ENCODE results near the gene MAP3K20. TPM values are rescaled to one million over a fixed set of nuclear protein-coding genes. Genes with fewer than 3 reads are reported as not detected.
"Not testable (repeated sequence)": the region's sequence is repeated elsewhere in the genome, so short reads cannot be mapped to it uniquely, and the experiment has no call there.

MAP3K20 gene
- total RNA-seq, 2 donors from 2014 or later, result 141 to 223 TPM

- H3K36me3 ChIP-seq, result no peaks in the 10 kb centered on the region
- peaks cover 0 to 31% of the 10 kb centered on the region in 2 donors for H3K4me1 ChIP-seq
- no peaks in the 10 kb centered on the region for H3K27me3 ChIP-seq
- H3K9me3 ChIP-seq, result peaks cover 0 to 6% of the 10 kb centered on the region in 2 donors
- DNase-seq (ENCODE audit: low spot score), result no peak
- H3K4me3 ChIP-seq, result no peak overlapping the region
- TF ChIP-seq CTCF (IDR thresholded peaks at IDR 0.05), result no peak
- no peak overlapping the region for H3K27ac ChIP-seq
Observed at GRCh38 chr2:173164396-173164795, 88.8 kb downstream of the MAP3K20 start.

GRCh38 chr2:173165443-173166238 lies 90.0 kb downstream of the MAP3K20 start:
- DNase-seq (ENCODE audit: low spot score), result no peak
- H3K9me3 ChIP-seq, result peaks cover 0 to 6% of the 10 kb centered on the region in 2 donors
- TF ChIP-seq CTCF (IDR thresholded peaks at IDR 0.05), result no peak
- no peak overlapping the region for H3K27ac ChIP-seq
- H3K4me1 ChIP-seq, result peaks cover 0 to 19% of the 10 kb centered on the region in 2 donors
- H3K36me3 ChIP-seq, result no peaks in the 10 kb centered on the region
- no peak overlapping the region for H3K4me3 ChIP-seq
- H3K27me3 ChIP-seq, result no peaks in the 10 kb centered on the region

- Histone ChIP-seq H3K4me3 (no peak overlapping the region), H3K27me3 (no peaks in the 10 kb centered on the region), H3K36me3 (no peaks in the 10 kb centered on the region), H3K9me3 (no peaks in the 10 kb centered on the region), H3K27ac (no peak overlapping the region), H3K4me1 (peaks cover 0 to 13% of the 10 kb centered on the region in 2 donors)
- DNase-seq (ENCODE audit: low spot score), result no peak
- no peak for TF ChIP-seq CTCF (IDR thresholded peaks at IDR 0.05)
Observed at GRCh38 chr2:173171321-173171720, 95.7 kb downstream of the MAP3K20 start.

- no peak for TF ChIP-seq CTCF (IDR thresholded peaks at IDR 0.05)
- H3K27ac ChIP-seq, result no peak overlapping the region
- H3K4me1 ChIP-seq, result peaks cover 0 to 11% of the 10 kb centered on the region in 2 donors
- H3K36me3 ChIP-seq, result no peaks in the 10 kb centered on the region
- no peak overlapping the region for H3K4me3 ChIP-seq
- H3K27me3 ChIP-seq, result no peaks in the 10 kb centered on the region
- no peak for DNase-seq (ENCODE audit: low spot score)
- no peaks in the 10 kb centered on the region for H3K9me3 ChIP-seq
Observed at GRCh38 chr2:173171924-173172643, 96.4 kb downstream of the MAP3K20 start.

- not testable (repeated sequence) for H3K36me3 ChIP-seq; H3K27ac ChIP-seq; H3K4me3 ChIP-seq; DNase-seq (ENCODE audit: low spot score); H3K27me3 ChIP-seq; H3K9me3 ChIP-seq; H3K4me1 ChIP-seq
Observed at GRCh38 chr2:173174339-173174738, 98.7 kb downstream of the MAP3K20 start.

GRCh38 chr2:173175222-173175621 lies 99.6 kb downstream of the MAP3K20 start:
- Histone ChIP-seq H3K4me1 (peaks cover 0 to 6% of the 10 kb centered on the region in 2 donors), H3K4me3 (no peak overlapping the region), H3K36me3 (no peaks in the 10 kb centered on the region), H3K9me3 (no peaks in the 10 kb centered on the region), H3K27me3 (no peaks in the 10 kb centered on the region), H3K27ac (peak overlapping the region in 1 of 2 donors; percentile 14)
- DNase-seq (ENCODE audit: low spot score), result no peak
- no peak for TF ChIP-seq CTCF (IDR thresholded peaks at IDR 0.05)

Measured in right atrium auricular region (tissue), 2 donors.